ENCODE data around the gene DUSP19.

DUSP19 gene

DNA sequence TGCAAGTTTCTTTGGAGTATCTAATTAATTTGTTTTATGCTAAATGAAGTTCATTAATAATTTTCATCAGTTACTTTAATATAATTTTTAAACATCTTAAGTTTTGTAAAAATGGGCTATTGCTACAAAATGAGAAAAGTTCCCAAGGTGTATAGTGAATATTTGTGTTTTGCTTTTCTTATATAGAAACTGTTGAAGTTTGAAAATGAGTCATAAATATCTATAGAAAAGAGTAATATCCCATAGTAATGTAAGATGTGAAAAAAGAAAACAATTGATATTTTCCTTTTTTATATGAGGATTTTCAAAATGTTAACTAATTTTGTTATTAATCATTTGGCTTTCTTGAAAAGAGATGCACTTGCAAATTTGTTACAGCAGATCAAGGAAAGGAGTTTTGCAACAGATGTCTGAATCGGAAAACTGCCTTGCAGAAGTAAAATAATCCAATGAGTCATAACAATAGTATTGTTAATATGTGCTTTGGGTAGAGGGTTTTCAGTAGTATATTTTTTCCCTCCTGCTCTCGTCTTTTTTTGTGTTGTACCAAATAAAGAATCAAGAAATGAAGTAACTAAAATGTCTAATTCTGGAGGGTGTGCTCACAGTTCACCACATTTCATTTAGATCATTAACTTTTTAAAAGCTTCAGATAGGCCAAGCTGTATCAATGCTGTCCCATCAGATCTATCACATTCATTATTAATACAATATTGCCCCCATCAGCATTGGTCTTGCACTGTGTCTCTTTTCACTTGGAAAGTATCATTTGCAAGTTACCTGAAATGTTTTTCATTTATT, 15.5 kb downstream of the DUSP19 start:
- Histone ChIP-seq H3K4me1 (ENCODE audit: control insufficient read depth, insufficient read depth, low read length) (no peaks in the 10 kb centered on the region; the same call in none of the 2 replicates), H3K27me3 (ENCODE audit: control insufficient read depth, insufficient read depth, low read length) (no peaks in the 10 kb centered on the region), H3K9me3 (ENCODE audit: control insufficient read depth, insufficient read depth, low read length) (no peaks in the 10 kb centered on the region), H3K36me3 (ENCODE audit: control insufficient read depth, insufficient read depth, low read length) (no peaks in the 10 kb centered on the region; the same call in 1 of the 2 replicates), H3K4me3 (ENCODE audit: low read length) (no peak overlapping the region), H3K27ac (ENCODE audit: low read length) (no peak overlapping the region)
- no CpG with 5 or more reads among the region's 2 CpGs for WGBS (ENCODE audit: insufficient coverage, insufficient read length)
- no peak for DNase-seq (ENCODE audit: low read depth, low spot score)

DNA sequence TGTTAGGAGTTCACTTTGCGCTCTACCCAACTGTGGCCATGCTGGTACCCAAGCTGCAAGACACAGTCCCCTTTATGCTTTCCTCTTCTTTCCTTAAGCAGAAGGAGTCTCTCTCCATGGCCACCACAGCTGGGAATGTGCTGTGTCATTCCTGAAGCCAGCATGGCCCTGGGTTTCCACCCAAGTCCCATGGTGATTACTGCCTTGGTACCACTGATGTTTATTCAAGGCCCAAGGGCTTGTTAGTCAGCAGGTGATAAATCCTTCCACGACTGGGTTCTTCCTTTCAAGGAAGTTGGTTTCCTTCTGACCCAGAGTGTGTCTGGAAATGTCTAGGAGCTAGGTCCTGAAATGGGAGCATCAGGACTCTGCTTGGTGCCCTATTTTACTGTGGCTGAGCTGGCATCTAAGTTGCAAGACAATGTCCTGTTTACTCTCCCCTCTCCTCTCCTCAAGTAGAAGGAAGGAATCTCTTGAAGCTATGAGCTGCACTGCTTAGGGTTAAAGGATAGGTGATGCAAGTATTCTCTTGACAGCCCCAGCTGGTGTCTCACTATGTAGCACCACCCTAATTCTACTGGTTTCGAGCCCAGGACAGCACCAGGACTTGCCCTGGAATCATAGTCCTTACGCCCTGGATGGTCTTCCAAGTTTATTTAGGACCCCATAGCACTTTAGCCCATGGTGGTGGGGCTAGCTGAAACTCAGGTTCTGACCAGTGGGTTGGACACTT, 27.0 kb downstream of the DUSP19 start:
- H3K36me3 ChIP-seq (ENCODE audit: control insufficient read depth, insufficient read depth, low read length) = no peaks in the 10 kb centered on the region
- no peaks in the 10 kb centered on the region for H3K27me3 ChIP-seq (ENCODE audit: control insufficient read depth, insufficient read depth, low read length)
- DNase-seq (ENCODE audit: low read depth, low spot score) = no peak
- no peaks in the 10 kb centered on the region for H3K9me3 ChIP-seq (ENCODE audit: control insufficient read depth, insufficient read depth, low read length)
- no peak overlapping the region for H3K4me3 ChIP-seq (ENCODE audit: low read length)
- no peak overlapping the region for H3K27ac ChIP-seq (ENCODE audit: low read length)
- no CpG with 5 or more reads among the region's 4 CpGs for WGBS (ENCODE audit: insufficient coverage, insufficient read length)
- no peaks in the 10 kb centered on the region for H3K4me1 ChIP-seq (ENCODE audit: control insufficient read depth, insufficient read depth, low read length)

DNA sequence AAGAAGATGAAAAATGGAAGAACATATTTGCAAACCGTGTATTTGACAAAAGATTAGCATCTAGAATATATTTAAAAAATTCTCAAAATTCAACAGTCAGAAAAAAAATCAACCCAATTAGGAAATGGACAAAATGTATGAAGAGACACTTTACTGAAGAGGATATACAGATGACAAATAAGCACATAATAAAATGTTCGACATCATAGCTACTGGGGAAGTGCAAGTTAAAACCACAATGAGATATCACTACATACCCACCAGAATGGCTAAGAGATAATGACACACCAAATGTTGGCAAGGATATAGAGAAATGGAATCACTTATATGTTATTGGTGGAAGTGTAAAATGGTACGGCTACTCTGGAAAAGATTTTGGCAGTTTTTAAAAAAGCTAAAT, 34.0 kb downstream of the DUSP19 start:
- no peaks in the 10 kb centered on the region for H3K36me3 ChIP-seq (ENCODE audit: control insufficient read depth, insufficient read depth, low read length)
- no peak overlapping the region for H3K27ac ChIP-seq (ENCODE audit: low read length)
- H3K4me1 ChIP-seq (ENCODE audit: control insufficient read depth, insufficient read depth, low read length) = no peaks in the 10 kb centered on the region
- no peak overlapping the region for H3K4me3 ChIP-seq (ENCODE audit: low read length)
- WGBS (ENCODE audit: insufficient coverage, insufficient read length) = no CpG with 5 or more reads among the region's 3 CpGs
- no peak for DNase-seq (ENCODE audit: low read depth, low spot score)
- no peaks in the 10 kb centered on the region for H3K9me3 ChIP-seq (ENCODE audit: control insufficient read depth, insufficient read depth, low read length)
- H3K27me3 ChIP-seq (ENCODE audit: control insufficient read depth, insufficient read depth, low read length) = no peaks in the 10 kb centered on the region

DNA sequence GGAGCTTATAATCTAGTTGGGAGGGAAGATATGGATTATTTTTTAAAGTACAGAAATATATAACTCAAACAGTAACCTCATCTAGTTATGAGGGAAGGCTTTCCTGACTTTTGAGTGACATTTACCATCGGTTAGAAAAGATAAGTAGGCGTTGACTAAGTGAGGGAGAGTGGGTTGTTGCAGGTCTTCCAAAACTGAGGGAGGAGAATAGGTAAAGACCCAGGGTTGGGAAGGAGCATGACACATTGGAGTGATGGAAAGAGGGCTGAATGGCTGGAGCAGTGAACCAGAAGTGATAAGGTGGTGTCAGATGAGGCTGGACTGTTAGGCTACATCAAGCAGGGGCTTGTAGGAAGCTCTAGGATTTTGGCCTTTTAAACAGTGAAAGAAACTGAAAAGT, 35.1 kb downstream of the DUSP19 start:
- Histone ChIP-seq H3K9me3 (ENCODE audit: control insufficient read depth, insufficient read depth, low read length) (no peaks in the 10 kb centered on the region), H3K27ac (ENCODE audit: low read length) (no peak overlapping the region), H3K4me1 (ENCODE audit: control insufficient read depth, insufficient read depth, low read length) (no peaks in the 10 kb centered on the region), H3K27me3 (ENCODE audit: control insufficient read depth, insufficient read depth, low read length) (no peaks in the 10 kb centered on the region), H3K36me3 (ENCODE audit: control insufficient read depth, insufficient read depth, low read length) (no peaks in the 10 kb centered on the region), H3K4me3 (ENCODE audit: low read length) (no peak overlapping the region)
- no CpG with 5 or more reads among the region's 2 CpGs for WGBS (ENCODE audit: insufficient coverage, insufficient read length)
- DNase-seq (ENCODE audit: low read depth, low spot score) = no peak

DNA sequence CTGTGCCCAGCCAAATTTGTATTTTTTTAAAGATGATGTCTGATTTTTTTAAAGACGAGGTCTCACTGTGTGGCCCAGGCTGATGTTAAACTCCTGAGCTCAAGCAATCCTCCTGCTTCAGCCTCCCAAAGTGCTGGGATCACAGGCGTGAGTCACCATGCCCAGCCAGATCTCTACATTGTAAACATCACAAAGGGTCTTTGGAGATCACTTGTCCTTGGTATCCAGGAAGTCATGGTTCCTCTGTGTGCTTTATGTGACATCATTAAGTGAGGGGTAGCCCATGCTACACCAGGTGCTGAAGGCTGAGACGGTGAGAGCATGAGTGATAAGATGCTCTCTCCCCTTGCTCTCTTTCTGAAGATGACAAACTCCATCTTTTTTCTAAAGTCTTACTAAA, 38.7 kb downstream of the DUSP19 start:
- H3K4me1 ChIP-seq (ENCODE audit: control insufficient read depth, insufficient read depth, low read length) = no peaks in the 10 kb centered on the region
- no CpG with 5 or more reads among the region's 3 CpGs for WGBS (ENCODE audit: insufficient coverage, insufficient read length)
- H3K4me3 ChIP-seq (ENCODE audit: low read length) = no peak overlapping the region
- no peak overlapping the region for H3K27ac ChIP-seq (ENCODE audit: low read length)
- DNase-seq (ENCODE audit: low read depth, low spot score) = no peak
- no peaks in the 10 kb centered on the region for H3K9me3 ChIP-seq (ENCODE audit: control insufficient read depth, insufficient read depth, low read length)
- H3K36me3 ChIP-seq (ENCODE audit: control insufficient read depth, insufficient read depth, low read length) = no peaks in the 10 kb centered on the region
- H3K27me3 ChIP-seq (ENCODE audit: control insufficient read depth, insufficient read depth, low read length) = no peaks in the 10 kb centered on the region

DNA sequence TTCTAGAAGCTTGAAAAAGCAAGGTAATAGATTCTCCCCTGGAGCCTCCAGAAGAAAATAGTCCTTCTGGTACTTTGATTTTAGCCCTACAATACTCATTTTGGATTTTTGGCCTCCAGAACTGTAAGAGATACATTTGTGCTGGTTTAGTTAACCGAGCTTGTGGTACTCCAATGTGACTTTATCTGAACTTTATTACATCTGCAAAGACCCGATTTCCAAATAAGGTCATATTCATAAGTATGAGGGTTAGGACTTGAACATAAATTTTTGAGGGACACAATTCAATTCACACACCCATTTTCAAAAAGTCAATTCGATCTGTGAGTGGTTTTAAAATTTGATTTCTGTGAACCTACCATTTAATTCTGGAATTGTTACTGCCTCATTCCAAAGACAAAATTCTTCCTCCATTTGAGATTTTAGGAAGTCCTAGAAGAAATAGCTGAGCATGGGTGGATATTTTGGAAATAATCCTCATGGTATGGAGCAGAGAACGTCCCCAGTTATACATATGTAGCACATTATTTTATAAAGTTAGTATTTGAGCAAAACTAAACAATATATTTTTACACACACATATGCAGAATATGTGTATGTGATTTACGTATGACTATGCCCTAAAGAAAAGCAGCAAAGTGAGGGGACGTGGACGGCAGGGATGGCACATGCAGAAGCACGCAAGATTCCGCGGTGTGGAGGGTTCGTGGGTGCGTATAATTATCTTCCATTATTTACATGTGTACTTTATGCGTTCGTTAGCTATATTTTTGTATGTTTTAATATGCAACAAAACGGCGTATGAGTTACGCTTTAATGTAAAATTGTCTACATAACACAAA, 44.8 kb downstream of the DUSP19 start:
- no peaks in the 10 kb centered on the region for H3K27me3 ChIP-seq (ENCODE audit: control insufficient read depth, insufficient read depth, low read length)
- H3K4me1 ChIP-seq (ENCODE audit: control insufficient read depth, insufficient read depth, low read length) = no peaks in the 10 kb centered on the region
- no peak overlapping the region for H3K27ac ChIP-seq (ENCODE audit: low read length)
- no peaks in the 10 kb centered on the region for H3K9me3 ChIP-seq (ENCODE audit: control insufficient read depth, insufficient read depth, low read length)
- WGBS (ENCODE audit: insufficient coverage, insufficient read length) = no CpG with 5 or more reads among the region's 17 CpGs
- H3K4me3 ChIP-seq (ENCODE audit: low read length) = peak overlapping the region; percentile 90; the same call in 1 of the 2 replicates
- DNase-seq (ENCODE audit: low read depth, low spot score) = no peak
- no peaks in the 10 kb centered on the region for H3K36me3 ChIP-seq (ENCODE audit: control insufficient read depth, insufficient read depth, low read length)

DNA sequence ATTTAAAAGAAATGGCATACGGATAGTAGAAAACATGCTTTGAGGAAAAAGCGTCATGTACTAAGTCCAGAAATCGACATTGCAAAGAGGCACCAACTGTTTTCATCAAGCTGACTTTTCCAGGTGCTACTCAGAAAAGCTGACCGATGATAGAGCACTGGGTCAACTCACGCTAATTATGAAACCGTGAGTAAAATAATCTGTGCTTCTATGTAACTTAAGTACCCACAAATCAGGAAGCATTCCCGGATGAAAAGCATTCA, 45.3 kb downstream of the DUSP19 start:
- no peaks in the 10 kb centered on the region for H3K36me3 ChIP-seq (ENCODE audit: control insufficient read depth, insufficient read depth, low read length)
- H3K9me3 ChIP-seq (ENCODE audit: control insufficient read depth, insufficient read depth, low read length) = no peaks in the 10 kb centered on the region
- H3K27me3 ChIP-seq (ENCODE audit: control insufficient read depth, insufficient read depth, low read length) = no peaks in the 10 kb centered on the region
- DNase-seq (ENCODE audit: low read depth, low spot score) = no peak
- WGBS (ENCODE audit: insufficient coverage, insufficient read length) = no CpG with 5 or more reads among the region's 7 CpGs
- peak overlapping the region; percentile 90; the same call in 1 of the 2 replicates for H3K4me3 ChIP-seq (ENCODE audit: low read length)
- no peaks in the 10 kb centered on the region for H3K4me1 ChIP-seq (ENCODE audit: control insufficient read depth, insufficient read depth, low read length)
- H3K27ac ChIP-seq (ENCODE audit: low read length) = no peak overlapping the region

DNA sequence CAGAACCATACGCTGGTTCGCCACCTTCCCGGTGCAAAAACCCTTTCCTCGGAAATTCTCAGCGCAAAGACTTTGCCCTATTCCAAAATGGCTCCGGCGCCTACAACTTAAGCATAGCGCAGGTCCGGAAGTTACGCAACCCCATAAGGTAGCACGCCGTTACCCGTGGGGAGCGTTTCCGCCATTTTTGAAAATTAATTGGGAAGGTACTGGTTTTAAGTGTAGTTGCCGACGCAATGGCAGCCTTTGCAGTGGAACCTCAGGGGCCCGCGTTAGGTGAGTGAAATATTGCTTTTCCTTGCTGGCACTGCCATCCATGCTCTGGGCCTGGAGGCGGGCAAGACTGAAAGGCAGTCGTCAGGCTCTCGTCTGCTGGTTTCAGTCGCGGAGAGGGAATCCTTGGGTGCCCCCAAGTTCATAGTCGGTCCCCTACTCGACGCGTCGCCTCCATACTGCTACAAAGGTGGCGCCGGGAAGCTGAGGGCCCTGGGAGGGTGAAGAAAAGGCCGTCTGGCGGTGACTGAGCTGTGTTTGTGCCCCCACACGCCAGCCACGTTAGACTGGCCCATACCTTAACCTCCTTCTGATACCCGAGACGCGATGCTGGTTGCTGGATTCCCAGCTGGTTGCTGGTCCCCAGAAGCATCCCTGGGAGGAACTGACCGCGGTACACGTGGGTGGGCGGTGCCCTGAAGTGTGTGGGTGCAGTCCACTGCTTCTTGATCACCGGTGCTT, 45.8 kb downstream of the DUSP19 start, which contains the start of gene NUP35:
Gene NUP35, plus strand, starts transcription at position 222 of the 735 bp plus-strand sequence. Its CDS starts 15 bp downstream, at position 237.
- H3K4me3 ChIP-seq (ENCODE audit: low read length) = peak within 1 kb of the TSS; percentile 90
- WGBS (ENCODE audit: insufficient coverage, insufficient read length) = no CpG with 5 or more reads among the region's 43 CpGs
- no peaks in the 10 kb centered on the region for H3K36me3 ChIP-seq (ENCODE audit: control insufficient read depth, insufficient read depth, low read length)
- no peaks in the 10 kb centered on the region for H3K9me3 ChIP-seq (ENCODE audit: control insufficient read depth, insufficient read depth, low read length)
- DNase-seq (ENCODE audit: low read depth, low spot score) = peak; percentile 90
- H3K4me1 ChIP-seq (ENCODE audit: control insufficient read depth, insufficient read depth, low read length) = no peaks in the 10 kb centered on the region
- peak within 1 kb of the TSS; percentile 3 for H3K27ac ChIP-seq (ENCODE audit: low read length)
- H3K27me3 ChIP-seq (ENCODE audit: control insufficient read depth, insufficient read depth, low read length) = no peaks in the 10 kb centered on the region

DNA sequence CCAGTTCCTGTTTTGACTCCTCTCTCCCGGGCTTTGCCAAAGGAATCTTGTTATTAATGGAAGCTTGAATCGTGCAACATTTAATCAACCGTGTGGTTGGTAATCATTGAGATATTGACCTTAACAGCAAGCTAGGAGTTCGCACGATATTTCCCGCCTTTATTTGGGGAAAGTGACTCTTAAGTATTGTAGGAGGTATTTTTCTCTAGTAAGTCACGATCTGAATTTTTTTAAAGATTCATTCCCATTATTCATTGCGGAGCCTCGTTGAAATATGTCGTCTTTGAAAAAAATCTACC, 46.4 kb downstream of the DUSP19 start:
- DNase-seq (ENCODE audit: low read depth, low spot score) = no peak
- Histone ChIP-seq H3K4me3 (ENCODE audit: low read length) (peak overlapping the region; percentile 90; the same call in 1 of the 2 replicates), H3K4me1 (ENCODE audit: control insufficient read depth, insufficient read depth, low read length) (no peaks in the 10 kb centered on the region), H3K27me3 (ENCODE audit: control insufficient read depth, insufficient read depth, low read length) (no peaks in the 10 kb centered on the region), H3K9me3 (ENCODE audit: control insufficient read depth, insufficient read depth, low read length) (no peaks in the 10 kb centered on the region), H3K36me3 (ENCODE audit: control insufficient read depth, insufficient read depth, low read length) (no peaks in the 10 kb centered on the region), H3K27ac (ENCODE audit: low read length) (no peak overlapping the region)
- no CpG with 5 or more reads among the region's 10 CpGs for WGBS (ENCODE audit: insufficient coverage, insufficient read length)
